Mucosa of rectum (tissue), 2 donors: ENCODE results near the gene COA3.

ENCODE experiments used
- H3K27ac ChIP-seq, 2 donors: one replicate each; pipeline ENCODE4 v1.7.0; 2013; ENCODE audit warnings: inconsistent platforms in 2 of 2, low read depth in 2 of 2, low read length in 2 of 2
- H3K27me3 ChIP-seq, 2 donors: one replicate each; pipeline ENCODE4 v1.7.0; 2013; ENCODE audit warnings: low read length in 2 of 2; ENCODE audit not compliant: control insufficient read depth in 2 of 2, insufficient read depth in 2 of 2
- H3K36me3 ChIP-seq, 2 donors: one replicate each; pipeline ENCODE4 v1.7.0; 2013; ENCODE audit warnings: low read length in 2 of 2; ENCODE audit not compliant: control insufficient read depth in 2 of 2, insufficient read depth in 2 of 2
- H3K4me1 ChIP-seq, 2 donors: one replicate each; pipeline ENCODE4 v1.7.0; 2013; ENCODE audit warnings: low read length in 2 of 2, mild to moderate bottlenecking in 1 of 2; ENCODE audit not compliant: control insufficient read depth in 2 of 2, insufficient read depth in 2 of 2
- H3K4me3 ChIP-seq, 2 donors: one replicate each; pipeline ENCODE4 v1.7.0; 2013; ENCODE audit warnings: low read length in 2 of 2
- H3K9ac ChIP-seq, 2 donors: one replicate each; pipeline ENCODE4 v1.7.0; 2013; ENCODE audit warnings: low read length in 2 of 2, low read depth in 1 of 2, mild to moderate bottlenecking in 1 of 2
- H3K9me3 ChIP-seq, 2 donors: one replicate each; pipeline ENCODE4 v1.7.0; 2013; ENCODE audit warnings: low read length in 2 of 2; ENCODE audit not compliant: control insufficient read depth in 2 of 2
- donor health status: healthy.
- donor health status: Normal muscosa, but diverticular disease.

Gene COA3, protein sequence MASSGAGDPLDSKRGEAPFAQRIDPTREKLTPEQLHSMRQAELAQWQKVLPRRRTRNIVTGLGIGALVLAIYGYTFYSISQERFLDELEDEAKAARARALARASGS

GRCh38 chr17:42798383-42799380, at the start of gene COA3, which contains the start of gene CNTD1:
Gene COA3, minus strand, starts transcription at chr17:42798704. Its CDS starts 23 bp downstream, at chr17:42798681.
Gene CNTD1, plus strand, starts transcription at chr17:42798861. Its CDS starts 207 bp downstream, at chr17:42799068.
- H3K4me1 ChIP-seq: peaks cover 48% of the 10 kb centered on the region in 2 donors
- H3K4me3 ChIP-seq: peak within 1 kb of the TSS; percentile 97 to 98
- no peaks in the 10 kb centered on the region for H3K9me3 ChIP-seq
- peaks cover 6 to 12% of the 10 kb centered on the region in 2 donors for H3K36me3 ChIP-seq
- no peaks in the 10 kb centered on the region for H3K27me3 ChIP-seq
- H3K27ac ChIP-seq: peak within 1 kb of the TSS; percentile 90 to 94
- H3K9ac ChIP-seq: peak within 1 kb of the TSS; percentile 97 to 99

DNA sequence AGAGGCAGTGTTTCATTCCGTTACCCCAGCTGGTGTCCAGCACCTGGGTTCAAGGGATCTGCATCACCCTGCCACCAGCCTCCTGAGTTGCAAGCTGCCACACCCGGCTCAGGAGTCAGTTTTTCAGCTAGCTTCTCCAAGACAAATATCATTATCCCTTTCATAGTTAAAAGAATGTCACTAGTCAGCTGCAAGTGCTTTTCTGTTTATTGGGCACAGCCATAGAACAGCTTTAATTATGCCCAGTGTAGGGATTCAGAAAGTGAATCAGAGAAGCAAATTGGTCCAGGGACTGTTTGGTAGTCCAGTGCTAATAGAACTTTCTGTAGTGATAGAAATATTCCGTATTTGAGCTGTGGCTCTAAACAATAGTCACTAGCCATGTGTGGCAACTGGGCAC, 49.6 kb upstream of the COA3 start:
- Histone ChIP-seq H3K9me3 (no peaks in the 10 kb centered on the region), H3K27ac (no peak overlapping the region), H3K4me1 (peaks cover 5% of the 10 kb centered on the region in 2 donors), H3K27me3 (peaks cover 0 to 4% of the 10 kb centered on the region in 2 donors), H3K4me3 (no peak overlapping the region), H3K9ac (no peak overlapping the region), H3K36me3 (peaks cover 19 to 24% of the 10 kb centered on the region in 2 donors)

GRCh38 chr17:42846594-42847280, 48.2 kb upstream of the COA3 start:
- Histone ChIP-seq H3K9ac (no peak overlapping the region), H3K9me3 (no peaks in the 10 kb centered on the region), H3K27me3 (peaks cover 0 to 4% of the 10 kb centered on the region in 2 donors), H3K4me3 (no peak overlapping the region), H3K27ac (no peak overlapping the region), H3K4me1 (peaks cover 0 to 2% of the 10 kb centered on the region in 2 donors), H3K36me3 (peaks cover 32 to 36% of the 10 kb centered on the region in 2 donors)

- no peak overlapping the region for H3K9ac ChIP-seq
- H3K4me3 ChIP-seq: no peak overlapping the region
- H3K27me3 ChIP-seq: peaks cover 0 to 4% of the 10 kb centered on the region in 2 donors
- H3K36me3 ChIP-seq: peaks cover 39 to 42% of the 10 kb centered on the region in 2 donors
- no peaks in the 10 kb centered on the region for H3K9me3 ChIP-seq
- H3K4me1 ChIP-seq: peaks cover 0 to 2% of the 10 kb centered on the region in 2 donors
- no peak overlapping the region for H3K27ac ChIP-seq
These were observed 47.6 kb upstream of the COA3 start for GRCh38 chr17:42845918-42846593.

- Histone ChIP-seq H3K4me3 (no peak overlapping the region), H3K27ac (no peak overlapping the region), H3K9me3 (no peaks in the 10 kb centered on the region), H3K36me3 (peaks cover 40 to 42% of the 10 kb centered on the region in 2 donors), H3K27me3 (peaks cover 0 to 4% of the 10 kb centered on the region in 2 donors), H3K4me1 (peaks cover 0 to 2% of the 10 kb centered on the region in 2 donors), H3K9ac (no peak overlapping the region)
These were observed 47.0 kb upstream of the COA3 start for GRCh38 chr17:42845556-42845917.

- Histone ChIP-seq H3K36me3 (peaks cover 40 to 42% of the 10 kb centered on the region in 2 donors), H3K4me3 (no peak overlapping the region), H3K4me1 (peaks cover 0 to 2% of the 10 kb centered on the region in 2 donors), H3K27ac (no peak overlapping the region), H3K9me3 (no peaks in the 10 kb centered on the region), H3K9ac (no peak overlapping the region), H3K27me3 (peaks cover 0 to 2% of the 10 kb centered on the region in 2 donors)
These were observed 46.5 kb upstream of the COA3 start for GRCh38 chr17:42844761-42845555.

DNA sequence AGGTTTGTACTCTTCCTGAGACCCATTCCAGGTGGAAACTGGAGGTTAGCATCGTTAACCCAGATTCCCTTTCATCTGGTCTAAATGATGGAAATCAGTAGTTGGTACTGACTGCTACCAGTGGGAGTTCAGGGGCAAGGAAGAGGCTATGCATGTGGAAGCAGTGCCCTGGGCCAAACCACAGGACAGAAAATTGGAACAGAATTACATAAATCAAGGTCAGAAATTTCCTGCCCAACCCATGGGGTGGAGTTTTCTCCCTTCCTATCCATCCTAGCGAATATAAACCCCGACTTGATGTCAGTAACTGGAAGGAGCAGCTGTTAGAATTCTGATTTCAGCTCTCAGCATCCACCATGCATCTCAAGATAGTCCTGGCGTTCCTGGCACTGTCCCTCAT, 45.8 kb upstream of the COA3 start, which contains the start of gene AOC2:
Gene AOC2 (plus strand): TSS at position 310 of the 400 bp plus-strand sequence. CDS start 47 bp downstream, at position 357.
- no peak within 1 kb of the TSS for H3K27ac ChIP-seq
- H3K9me3 ChIP-seq: no peaks in the 10 kb centered on the region
- peaks cover 44 to 45% of the 10 kb centered on the region in 2 donors for H3K36me3 ChIP-seq
- H3K27me3 ChIP-seq: no peaks in the 10 kb centered on the region
- H3K9ac ChIP-seq: no peak within 1 kb of the TSS
- no peak within 1 kb of the TSS for H3K4me3 ChIP-seq
- H3K4me1 ChIP-seq: peaks cover 0 to 2% of the 10 kb centered on the region in 2 donors

- Histone ChIP-seq H3K4me3 (no peak overlapping the region), H3K9ac (no peak overlapping the region), H3K4me1 (no peaks in the 10 kb centered on the region), H3K36me3 (peaks cover 52% of the 10 kb centered on the region in 2 donors), H3K27ac (no peak overlapping the region), H3K27me3 (no peaks in the 10 kb centered on the region), H3K9me3 (no peaks in the 10 kb centered on the region)
These were observed 44.9 kb upstream of the COA3 start for GRCh38 chr17:42843358-42843934.
